ENCODE results near the gene SYNPO.

Gene SYNPO

DNA sequence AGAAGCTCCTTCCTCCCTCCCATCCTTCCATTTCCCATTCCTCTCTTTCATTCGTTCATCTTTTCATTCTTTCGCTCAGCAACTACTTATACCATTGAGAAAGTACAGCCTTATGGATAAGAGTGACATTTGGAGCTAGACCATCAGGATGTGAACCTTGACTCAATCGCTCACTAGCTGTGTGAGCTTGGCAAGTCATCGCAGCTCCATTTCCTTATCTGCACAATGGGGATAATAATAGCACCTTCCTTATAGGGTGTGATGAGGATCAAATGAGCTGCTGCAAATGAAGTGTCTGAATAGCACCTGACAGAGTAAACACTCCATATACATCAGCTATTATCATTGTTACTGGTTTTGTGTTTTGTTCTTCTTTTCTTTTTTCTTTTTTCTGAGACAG is 28.1 kb upstream of the SYNPO start:
- no peak for DNase-seq (ENCODE audit: extremely low spot score)
- TF ChIP-seq, protein P1, sequence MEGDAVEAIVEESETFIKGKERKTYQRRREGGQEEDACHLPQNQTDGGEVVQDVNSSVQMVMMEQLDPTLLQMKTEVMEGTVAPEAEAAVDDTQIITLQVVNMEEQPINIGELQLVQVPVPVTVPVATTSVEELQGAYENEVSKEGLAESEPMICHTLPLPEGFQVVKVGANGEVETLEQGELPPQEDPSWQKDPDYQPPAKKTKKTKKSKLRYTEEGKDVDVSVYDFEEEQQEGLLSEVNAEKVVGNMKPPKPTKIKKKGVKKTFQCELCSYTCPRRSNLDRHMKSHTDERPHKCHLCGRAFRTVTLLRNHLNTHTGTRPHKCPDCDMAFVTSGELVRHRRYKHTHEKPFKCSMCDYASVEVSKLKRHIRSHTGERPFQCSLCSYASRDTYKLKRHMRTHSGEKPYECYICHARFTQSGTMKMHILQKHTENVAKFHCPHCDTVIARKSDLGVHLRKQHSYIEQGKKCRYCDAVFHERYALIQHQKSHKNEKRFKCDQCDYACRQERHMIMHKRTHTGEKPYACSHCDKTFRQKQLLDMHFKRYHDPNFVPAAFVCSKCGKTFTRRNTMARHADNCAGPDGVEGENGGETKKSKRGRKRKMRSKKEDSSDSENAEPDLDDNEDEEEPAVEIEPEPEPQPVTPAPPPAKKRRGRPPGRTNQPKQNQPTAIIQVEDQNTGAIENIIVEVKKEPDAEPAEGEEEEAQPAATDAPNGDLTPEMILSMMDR (IDR thresholded peaks at IDR 0.05; ENCODE audit: control extremely low read depth, extremely low read depth, low read depth, missing control alignments): no peak
- ChIA-PET CTCF (interaction anchor here (0.7 to 1.8 kb wide), 5 partner anchors 11 to 52 kb away, joined by 3 to 4 read pairs (median 3); no protein-coding TSS in a partner anchor), POLR2A (no interaction called here)

GRCh38 chr5:150612905-150613670 is 27.4 kb upstream of the SYNPO start:
- TF ChIP-seq, protein P1 (IDR thresholded peaks at IDR 0.05; ENCODE audit: control extremely low read depth, extremely low read depth, low read depth, missing control alignments): no peak
- CTCF ChIA-PET: interaction anchor here (0.7 to 1.5 kb wide), 4 partner anchors 19 to 53 kb away, joined by 3 read pairs; no protein-coding TSS in a partner anchor
- POLR2A ChIA-PET: no interaction called here
- no peak for DNase-seq (ENCODE audit: extremely low spot score)

- CTCF ChIA-PET: interaction anchor here (0.8 kb wide), 1 partner anchor 28 kb away, joined by 3 read pairs; no protein-coding TSS in a partner anchor
- POLR2A ChIA-PET: no interaction called here
- no peak for DNase-seq (ENCODE audit: extremely low spot score)
- TF ChIP-seq, protein P1 (IDR thresholded peaks at IDR 0.05; ENCODE audit: control extremely low read depth, extremely low read depth, low read depth, missing control alignments): no peak
Measured at GRCh38 chr5:150613991-150614660, 26.3 kb upstream of the SYNPO start.

- TF ChIP-seq, protein P1 (IDR thresholded peaks at IDR 0.05; ENCODE audit: control extremely low read depth, extremely low read depth, low read depth, missing control alignments): no peak
- no peak for DNase-seq (ENCODE audit: extremely low spot score)
- CTCF ChIA-PET: interaction anchor here (0.8 kb wide), 1 partner anchor 29 kb away, joined by 3 read pairs; no protein-coding TSS in a partner anchor
- POLR2A ChIA-PET: no interaction called here
Measured at GRCh38 chr5:150614661-150615060, 25.8 kb upstream of the SYNPO start.

DNA sequence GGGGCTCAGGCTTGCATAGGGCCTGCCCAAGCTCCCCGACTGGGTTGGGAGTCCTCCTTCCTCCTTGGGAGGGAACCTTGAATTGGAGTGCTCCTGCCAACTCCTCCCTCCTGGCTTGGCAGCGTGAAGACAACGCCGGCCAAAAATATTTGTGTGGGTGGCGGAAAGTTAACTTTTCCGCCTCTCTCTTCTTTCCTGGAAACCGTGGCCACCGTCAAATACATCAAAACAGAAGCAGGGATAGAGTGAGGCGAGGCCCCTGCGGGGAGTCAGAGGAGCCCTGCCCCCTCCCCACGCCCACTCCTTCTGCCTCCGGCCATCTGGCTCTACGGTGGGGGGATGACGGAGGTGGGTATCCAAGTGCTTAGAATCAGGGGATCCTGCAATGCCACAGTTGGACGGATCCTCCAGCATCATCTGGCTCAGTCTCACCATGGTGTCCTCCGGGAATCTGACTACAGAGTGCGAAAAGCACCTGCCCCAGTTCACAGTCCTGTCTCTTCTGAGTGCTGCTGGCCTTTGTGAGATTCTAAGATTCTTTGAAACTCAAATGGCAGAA is 25.2 kb upstream of the SYNPO start:
- TF ChIP-seq, protein P1 (IDR thresholded peaks at IDR 0.05; ENCODE audit: control extremely low read depth, extremely low read depth, low read depth, missing control alignments): no peak
- ChIA-PET POLR2A (no interaction called here), CTCF (interaction anchor here (0.8 to 1.4 kb wide), 2 partner anchors 11 to 29 kb away, joined by 3 to 5 read pairs; no protein-coding TSS in a partner anchor)
- no peak for DNase-seq (ENCODE audit: extremely low spot score)

- CTCF ChIA-PET: interaction anchor here (1.4 kb wide), 1 partner anchor 11 kb away, joined by 5 read pairs; no protein-coding TSS in a partner anchor
- TF ChIP-seq, protein P1 (IDR thresholded peaks at IDR 0.05; ENCODE audit: control extremely low read depth, extremely low read depth, low read depth, missing control alignments): no peak
- POLR2A ChIA-PET: no interaction called here
- DNase-seq (ENCODE audit: extremely low spot score): no peak
Measured at GRCh38 chr5:150616024-150616470, 24.4 kb upstream of the SYNPO start.

All from GM10248 (cell line).